Subcutaneous preadipocyte (primary cell): Measurements from ENCODE around the gene ANKRD30B. TPM values are rescaled to one million over a fixed set of nuclear protein-coding genes. Genes with fewer than 3 reads are reported as not detected.

Source experiments
- small RNA-seq: library from RNA; depleted of rRNA; stranded (forward); fragments of <200 nt; gene quantifications from one replicate; pipeline ENCODE3, GENCODE V24; 2012
- total RNA-seq: library from RNA; depleted of rRNA; stranded (reverse); fragments of >200 nt; gene quantifications from 2 replicates; pipeline ENCODE4 v1.2.3, GENCODE V29; 2012

Gene ANKRD30B
- 0.20 TPM in 1 of 2 replicates, not detected in the other for total RNA-seq

GRCh38 chr18:14747513-14748474 is at the start of gene ANKRD30B:
TSS of gene ANKRD30B (plus strand) at chr18:14748172. CDS start at chr18:14748420, 248 bp downstream.

Small RNAs within 50 kb of the gene (small RNA-seq; reads per million reads assigned to genes)
- gene MIR3156-2 (not detected), gene RNU6-1210P (not detected)

Other genes with a start within 250 kb of the ANKRD30B start
- gene POTEC, start 204.6 kb upstream of the ANKRD30B start, total RNA-seq, result not detected in 2 replicates